Raji (cell line): ENCODE data around the gene SHISA4.

Experiments
- POLR2A ChIP-seq: IDR thresholded peaks from 2 replicates; pipeline ENCODE4 v1.6.1; 2011; ENCODE audit warnings: low read depth, low read length, control low read depth; ENCODE audit not compliant: insufficient read depth

Gene SHISA4

GRCh38 chr1:201930803-201931202 is 42.1 kb downstream of the SHISA4 start:
- no peak for TF ChIP-seq POLR2A

GRCh38 chr1:201933840-201934430 is 45.2 kb downstream of the SHISA4 start:
- no peak for TF ChIP-seq POLR2A

GRCh38 chr1:201937624-201938213 is 49.0 kb downstream of the SHISA4 start:
- no peak for TF ChIP-seq POLR2A

- TF ChIP-seq POLR2A, result no peak
Measured at GRCh38 chr1:201938440-201939035, 49.8 kb downstream of the SHISA4 start.

GRCh38 chr1:201939148-201939547 is 50.5 kb downstream of the SHISA4 start:
- TF ChIP-seq POLR2A, result no peak

GRCh38 chr1:201939574-201939973 is 50.9 kb downstream of the SHISA4 start:
- TF ChIP-seq POLR2A, result no peak

DNA sequence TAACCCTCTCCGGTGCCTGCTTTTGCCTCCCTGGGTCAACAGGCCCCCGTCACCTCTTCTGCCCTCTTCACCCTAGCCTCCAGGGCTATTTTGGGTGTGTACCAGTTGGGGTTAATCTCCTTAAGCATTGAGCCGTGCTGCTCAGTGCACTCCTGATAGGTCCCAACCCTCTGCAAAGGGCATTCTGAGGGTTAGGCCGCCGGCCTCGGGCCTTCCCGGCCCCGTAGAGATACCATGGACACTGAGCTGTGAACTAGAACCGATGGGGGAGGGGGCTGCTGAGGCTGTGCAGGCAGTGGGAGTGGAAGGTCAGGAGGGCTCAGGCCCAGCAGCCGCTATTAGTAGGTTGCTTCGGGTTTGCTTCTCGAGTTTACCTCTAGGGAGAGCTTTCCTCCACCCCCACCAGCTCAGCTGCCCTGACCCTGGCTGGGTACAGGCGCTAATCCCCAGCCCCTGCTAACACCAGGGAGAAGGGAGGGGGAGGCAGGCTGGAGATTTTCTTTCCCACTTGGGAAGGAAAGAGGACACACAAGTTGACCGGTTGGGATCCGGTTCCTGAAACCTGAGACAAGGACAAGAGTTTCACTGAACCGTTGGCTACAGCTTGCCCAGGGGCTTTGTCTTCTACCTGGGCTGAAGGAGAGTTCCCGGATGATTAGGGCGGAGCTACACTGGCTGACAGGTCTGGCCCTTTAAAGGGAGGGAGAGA is 52.9 kb downstream of the SHISA4 start:
- TF ChIP-seq POLR2A, result no peak

DNA sequence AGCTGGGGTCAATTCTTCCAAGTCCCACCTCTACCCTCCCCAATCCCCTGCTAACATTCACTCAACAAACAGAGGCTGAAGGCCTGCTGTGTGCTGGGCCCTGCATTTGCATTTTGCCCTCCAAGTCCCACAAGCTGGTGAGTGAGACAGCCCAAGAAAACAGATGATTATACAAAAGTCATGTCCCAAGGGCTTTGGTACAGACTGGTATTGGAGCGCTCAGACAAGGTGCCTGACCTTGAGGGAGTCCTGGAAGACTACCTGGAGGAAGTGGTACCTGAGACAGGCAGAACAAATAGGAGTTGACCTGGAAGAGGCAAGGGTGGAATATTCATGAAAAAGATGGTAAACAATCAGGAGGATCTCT is 53.4 kb downstream of the SHISA4 start:
- no peak for TF ChIP-seq POLR2A
